ENCODE data around the gene CLTCL1. TPM values are rescaled to one million over a fixed set of nuclear protein-coding genes. Genes with fewer than 3 reads are reported as not detected.

CLTCL1 gene
- total and polyA plus RNA-seq, 4 donors, result 2.0 to 4.8 (median 2.6) TPM

- no peak for TF ChIP-seq SP1 (IDR thresholded peaks at IDR 0.05)
Measured at GRCh38 chr22:19139001-19139356, 152.5 kb downstream of the CLTCL1 start (continued).

DNA sequence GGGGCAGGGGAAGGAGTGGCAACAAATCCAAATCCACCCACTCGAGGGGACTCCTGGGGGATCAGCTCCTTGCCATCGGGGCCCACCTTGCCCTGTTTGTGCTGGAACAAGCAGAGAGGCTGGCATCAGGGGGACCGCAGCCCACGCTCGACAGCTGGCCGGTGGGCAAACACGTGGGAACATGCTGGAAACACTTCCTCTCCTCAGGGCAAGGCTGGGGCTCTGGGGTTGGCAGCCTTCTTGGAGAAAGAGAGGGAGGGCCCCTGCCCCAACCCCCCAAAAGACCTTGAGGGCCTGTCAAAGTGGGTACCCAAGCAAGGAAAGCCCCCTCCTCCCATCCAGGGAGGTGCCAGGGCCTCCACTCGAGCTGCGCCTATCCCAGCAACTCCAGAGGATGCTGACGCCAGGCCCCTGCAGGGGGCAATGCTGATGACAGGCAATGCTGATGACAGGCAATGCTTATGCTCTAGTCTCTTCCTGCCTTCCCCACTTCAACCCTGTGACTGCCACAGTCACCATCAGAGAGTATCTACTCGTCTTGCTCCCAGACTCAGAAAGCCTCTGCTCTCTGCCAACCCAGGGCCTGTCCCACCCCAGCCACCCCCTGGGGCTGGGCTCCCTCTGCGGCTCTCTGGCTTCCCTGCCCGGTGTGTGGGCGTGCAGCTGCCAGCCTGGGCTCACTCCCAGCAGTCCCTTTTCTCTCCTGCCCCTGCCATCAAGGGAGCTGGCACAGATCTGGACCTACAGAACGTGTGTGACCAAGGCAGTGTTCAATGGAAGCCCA is 153.1 kb downstream of the CLTCL1 start:
- Histone ChIP-seq H3K4me3 (ENCODE audit: low read depth in 1 of 3, low read length in 3 of 3) (no peak overlapping the region), H3K27me3 (ENCODE audit: control insufficient read depth in 4 of 4, insufficient read depth in 4 of 4, low read length in 3 of 4) (no peaks in the 10 kb centered on the region), H3K4me1 (ENCODE audit: control insufficient read depth in 4 of 4, insufficient read depth in 4 of 4, low read length in 3 of 4) (peaks cover 0 to 4% (median 3%) of the 10 kb centered on the region in 4 donors), H3K36me3 (ENCODE audit: control insufficient read depth in 4 of 4, insufficient read depth in 3 of 4, low read depth in 1 of 4, low read length in 3 of 4) (peaks cover 18 to 76% (median 38%) of the 10 kb centered on the region in 4 donors), H3K9me3 (ENCODE audit: control insufficient read depth in 4 of 4, low read length in 3 of 4) (no peaks in the 10 kb centered on the region), H3K27ac (ENCODE audit: low read depth in 1 of 2, low read length in 2 of 2) (no peak overlapping the region), H3K9ac (ENCODE audit: low read depth in 1 of 2, low read length in 2 of 2) (no peak overlapping the region)
- no peak for DNase-seq (ENCODE audit: low spot score)
- no peak for TF ChIP-seq JUND (IDR thresholded peaks at IDR 0.05)
- TF ChIP-seq REST (IDR thresholded peaks at IDR 0.05), result no peak
- no peak for TF ChIP-seq ATF3 (IDR thresholded peaks at IDR 0.05)
- TF ChIP-seq, protein P1, sequence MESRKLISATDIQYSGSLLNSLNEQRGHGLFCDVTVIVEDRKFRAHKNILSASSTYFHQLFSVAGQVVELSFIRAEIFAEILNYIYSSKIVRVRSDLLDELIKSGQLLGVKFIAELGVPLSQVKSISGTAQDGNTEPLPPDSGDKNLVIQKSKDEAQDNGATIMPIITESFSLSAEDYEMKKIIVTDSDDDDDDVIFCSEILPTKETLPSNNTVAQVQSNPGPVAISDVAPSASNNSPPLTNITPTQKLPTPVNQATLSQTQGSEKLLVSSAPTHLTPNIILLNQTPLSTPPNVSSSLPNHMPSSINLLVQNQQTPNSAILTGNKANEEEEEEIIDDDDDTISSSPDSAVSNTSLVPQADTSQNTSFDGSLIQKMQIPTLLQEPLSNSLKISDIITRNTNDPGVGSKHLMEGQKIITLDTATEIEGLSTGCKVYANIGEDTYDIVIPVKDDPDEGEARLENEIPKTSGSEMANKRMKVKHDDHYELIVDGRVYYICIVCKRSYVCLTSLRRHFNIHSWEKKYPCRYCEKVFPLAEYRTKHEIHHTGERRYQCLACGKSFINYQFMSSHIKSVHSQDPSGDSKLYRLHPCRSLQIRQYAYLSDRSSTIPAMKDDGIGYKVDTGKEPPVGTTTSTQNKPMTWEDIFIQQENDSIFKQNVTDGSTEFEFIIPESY (IDR thresholded peaks at IDR 0.05), result no peak
- no peak for TF ChIP-seq FOXA1 (IDR thresholded peaks at IDR 0.05)
- no peak for TF ChIP-seq HNF4A (conservative IDR thresholded peaks at IDR 0.05)
- no peak for TF ChIP-seq FOXA2 (IDR thresholded peaks at IDR 0.05)
- TF ChIP-seq GABPA (IDR thresholded peaks at IDR 0.05 in 1 of 2, conservative IDR thresholded peaks at IDR 0.05 in 1 of 2), result no peak
- no peak for TF ChIP-seq MAX (IDR thresholded peaks at IDR 0.05)
- no peak for TF ChIP-seq YY1 (IDR thresholded peaks at IDR 0.05)
- no peak for TF ChIP-seq RAD21 (IDR thresholded peaks at IDR 0.05)
- TF ChIP-seq SP1 (IDR thresholded peaks at IDR 0.05), result no peak
- TF ChIP-seq TAF1 (conservative IDR thresholded peaks at IDR 0.05), result no peak
- TF ChIP-seq HNF4G (IDR thresholded peaks at IDR 0.05), result no peak
- no peak for TF ChIP-seq EGR1 (IDR thresholded peaks at IDR 0.05; ENCODE audit: low read depth in 2 of 2)
- no peak for TF ChIP-seq RXRA (IDR thresholded peaks at IDR 0.05)
- 95% methylated on average over 15 of the region's 15 CpGs for WGBS

Data from liver (tissue), 9 donors.